Effector memory CD4-positive, alpha-beta T cell (primary cell): ENCODE measurements around the gene C19orf33.

Source experiments
- DNase-seq, 3 donors: peaks; one replicate each; pipeline ENCODE4 v3.0.0-alpha.2; 2020
- H3K27ac ChIP-seq: 2 replicates; pipeline ENCODE4 v1.7.0; 2013; ENCODE audit warnings: mild to moderate bottlenecking, low read length, moderate library complexity; ENCODE audit not compliant: insufficient read depth, poor library complexity, severe bottlenecking
- H3K27me3 ChIP-seq: replicated peaks from 2 replicates; pipeline ENCODE4 v1.7.0; 2013; ENCODE audit warnings: mild to moderate bottlenecking, low read length; ENCODE audit not compliant: insufficient read depth, control insufficient read depth, poor library complexity, severe bottlenecking
- H3K36me3 ChIP-seq: 2 replicates; pipeline ENCODE4 v1.7.0; 2013; ENCODE audit warnings: mild to moderate bottlenecking, low read length, moderate library complexity; ENCODE audit not compliant: control insufficient read depth, insufficient read depth
- H3K4me1 ChIP-seq: 2 replicates; pipeline ENCODE4 v1.7.0; 2013; ENCODE audit warnings: low read length, mild to moderate bottlenecking; ENCODE audit not compliant: control insufficient read depth, insufficient read depth, poor library complexity, severe bottlenecking
- H3K4me3 ChIP-seq: 2 replicates; pipeline ENCODE4 v1.7.0; 2013; ENCODE audit warnings: low read length, low read depth, mild to moderate bottlenecking; ENCODE audit not compliant: insufficient read depth, poor library complexity, severe bottlenecking
- H3K9me3 ChIP-seq: 2 replicates; pipeline ENCODE4 v1.7.0; 2013; ENCODE audit warnings: mild to moderate bottlenecking, low read length, moderate library complexity; ENCODE audit not compliant: control insufficient read depth

The C19orf33 gene

DNA sequence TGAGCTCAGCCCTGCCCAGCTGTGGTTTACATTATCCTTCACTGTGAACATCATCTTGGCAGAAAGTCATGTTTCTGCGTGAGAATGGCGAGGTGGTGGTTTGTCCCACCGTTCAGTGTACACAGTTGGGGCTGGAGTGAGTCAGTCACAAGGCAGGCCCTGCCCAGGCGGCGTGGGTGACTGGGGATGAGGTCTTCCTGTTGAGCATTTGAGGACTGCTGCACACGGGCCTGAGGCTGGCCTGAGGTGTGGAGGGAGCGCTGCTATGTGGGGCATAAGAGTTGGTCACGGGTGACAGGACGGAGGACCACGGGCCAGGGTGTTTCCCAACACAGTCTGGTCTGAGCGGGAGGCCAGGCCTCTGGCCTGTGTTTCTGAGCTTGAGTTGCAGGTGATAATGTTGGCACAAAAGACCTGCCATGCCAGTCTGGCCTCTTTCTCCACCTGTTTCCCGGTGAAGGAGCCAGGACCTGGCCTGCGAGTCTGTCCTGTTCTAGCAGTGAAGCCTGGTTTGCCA, 13.4 kb upstream of the C19orf33 start:
- no peak overlapping the region for H3K4me3 ChIP-seq
- H3K4me1 ChIP-seq, result no peaks in the 10 kb centered on the region
- H3K27ac ChIP-seq, result no peak overlapping the region
- H3K9me3 ChIP-seq, result no peaks in the 10 kb centered on the region
- no peaks in the 10 kb centered on the region for H3K27me3 ChIP-seq
- DNase-seq, result no peak
- peaks cover 26% of the 10 kb centered on the region for H3K36me3 ChIP-seq

DNA sequence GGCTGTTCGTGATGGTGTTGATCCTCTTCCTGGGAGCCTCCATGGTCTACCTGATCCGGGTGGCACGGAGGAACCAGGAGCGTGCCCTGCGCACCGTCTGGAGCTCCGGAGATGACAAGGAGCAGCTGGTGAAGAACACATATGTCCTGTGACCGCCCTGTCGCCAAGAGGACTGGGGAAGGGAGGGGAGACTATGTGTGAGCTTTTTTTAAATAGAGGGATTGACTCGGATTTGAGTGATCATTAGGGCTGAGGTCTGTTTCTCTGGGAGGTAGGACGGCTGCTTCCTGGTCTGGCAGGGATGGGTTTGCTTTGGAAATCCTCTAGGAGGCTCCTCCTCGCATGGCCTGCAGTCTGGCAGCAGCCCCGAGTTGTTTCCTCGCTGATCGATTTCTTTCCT, 12.2 kb upstream of the C19orf33 start:
- H3K27ac ChIP-seq, result no peak overlapping the region
- no peak for DNase-seq
- H3K4me3 ChIP-seq, result no peak overlapping the region
- H3K36me3 ChIP-seq, result peaks cover 26% of the 10 kb centered on the region
- no peaks in the 10 kb centered on the region for H3K4me1 ChIP-seq
- no peaks in the 10 kb centered on the region for H3K27me3 ChIP-seq
- H3K9me3 ChIP-seq, result no peaks in the 10 kb centered on the region

DNA sequence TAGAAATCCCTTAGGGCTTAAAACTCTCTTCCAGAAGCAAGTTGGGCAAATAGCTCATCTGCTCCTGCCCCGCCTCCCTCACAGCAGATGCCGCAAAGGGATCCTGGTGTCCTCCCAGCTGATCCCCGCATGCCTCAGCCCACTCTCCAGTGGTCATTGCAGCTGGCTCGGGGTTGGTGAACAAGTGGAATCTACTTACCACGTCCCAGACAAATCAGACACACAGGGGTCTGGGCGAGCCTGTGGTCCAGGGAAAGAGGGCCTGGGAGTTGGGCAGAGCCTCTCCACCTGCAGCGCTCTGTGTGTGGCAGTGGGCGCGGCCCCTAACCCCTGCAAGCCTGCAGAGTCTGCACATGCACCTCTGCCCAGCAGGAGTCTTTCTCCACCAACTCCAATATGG, 10.8 kb upstream of the C19orf33 start:
- Histone ChIP-seq H3K27ac (no peak overlapping the region), H3K4me3 (no peak overlapping the region), H3K36me3 (peaks cover 23% of the 10 kb centered on the region), H3K9me3 (no peaks in the 10 kb centered on the region), H3K27me3 (no peaks in the 10 kb centered on the region), H3K4me1 (no peaks in the 10 kb centered on the region)
- no peak for DNase-seq

DNA sequence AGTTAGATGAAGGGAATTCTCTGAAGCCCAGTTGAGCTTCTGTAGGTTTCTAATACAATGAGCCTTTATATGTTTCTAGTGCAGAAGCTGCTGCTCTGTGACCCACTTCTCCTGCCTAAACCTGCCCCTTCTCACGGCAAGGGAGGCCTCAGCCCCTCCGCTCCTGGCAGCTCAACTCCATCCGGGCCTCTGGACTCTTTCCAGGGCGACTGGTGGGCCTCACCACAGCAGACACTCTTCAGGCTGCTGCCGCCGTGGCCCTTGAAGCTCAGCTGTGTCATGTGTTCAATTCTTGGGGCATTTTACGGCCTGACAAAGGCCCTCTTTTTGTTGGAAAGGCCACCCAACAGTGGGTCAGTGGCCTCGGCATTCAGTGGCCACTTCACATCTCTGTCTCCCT, 10.0 kb upstream of the C19orf33 start:
- Histone ChIP-seq H3K27me3 (no peaks in the 10 kb centered on the region), H3K9me3 (no peaks in the 10 kb centered on the region), H3K4me3 (no peak overlapping the region), H3K36me3 (peaks cover 23% of the 10 kb centered on the region), H3K4me1 (no peaks in the 10 kb centered on the region), H3K27ac (no peak overlapping the region)
- DNase-seq, result no peak

- Histone ChIP-seq H3K4me1 (no peaks in the 10 kb centered on the region), H3K27me3 (no peaks in the 10 kb centered on the region), H3K27ac (no peak overlapping the region), H3K36me3 (no peaks in the 10 kb centered on the region), H3K4me3 (no peak overlapping the region), H3K9me3 (no peaks in the 10 kb centered on the region)
- DNase-seq, result no peak
These were observed 5.0 kb upstream of the C19orf33 start for GRCh38 chr19:38298821-38299680.

- no peaks in the 10 kb centered on the region for H3K4me1 ChIP-seq
- H3K27ac ChIP-seq, result no peak overlapping the region
- peaks cover 29% of the 10 kb centered on the region for H3K36me3 ChIP-seq
- DNase-seq, result no peak
- H3K27me3 ChIP-seq, result no peaks in the 10 kb centered on the region
- no peak overlapping the region for H3K4me3 ChIP-seq
- H3K9me3 ChIP-seq, result no peaks in the 10 kb centered on the region
These were observed 358 bp downstream of the C19orf33 start for GRCh38 chr19:38304352-38304865.

GRCh38 chr19:38304866-38305429, 897 bp downstream of the C19orf33 start:
- no peak for DNase-seq
- H3K9me3 ChIP-seq, result no peaks in the 10 kb centered on the region
- no peaks in the 10 kb centered on the region for H3K4me1 ChIP-seq
- peaks cover 31% of the 10 kb centered on the region for H3K36me3 ChIP-seq
- no peak overlapping the region for H3K4me3 ChIP-seq
- no peaks in the 10 kb centered on the region for H3K27me3 ChIP-seq
- H3K27ac ChIP-seq, result no peak overlapping the region

- Histone ChIP-seq H3K4me3 (no peak overlapping the region), H3K4me1 (no peaks in the 10 kb centered on the region), H3K27ac (no peak overlapping the region), H3K9me3 (no peaks in the 10 kb centered on the region), H3K36me3 (peaks cover 31% of the 10 kb centered on the region), H3K27me3 (no peaks in the 10 kb centered on the region)
- DNase-seq, result no peak
These were observed 2.2 kb downstream of the C19orf33 start for GRCh38 chr19:38306236-38306635.

DNA sequence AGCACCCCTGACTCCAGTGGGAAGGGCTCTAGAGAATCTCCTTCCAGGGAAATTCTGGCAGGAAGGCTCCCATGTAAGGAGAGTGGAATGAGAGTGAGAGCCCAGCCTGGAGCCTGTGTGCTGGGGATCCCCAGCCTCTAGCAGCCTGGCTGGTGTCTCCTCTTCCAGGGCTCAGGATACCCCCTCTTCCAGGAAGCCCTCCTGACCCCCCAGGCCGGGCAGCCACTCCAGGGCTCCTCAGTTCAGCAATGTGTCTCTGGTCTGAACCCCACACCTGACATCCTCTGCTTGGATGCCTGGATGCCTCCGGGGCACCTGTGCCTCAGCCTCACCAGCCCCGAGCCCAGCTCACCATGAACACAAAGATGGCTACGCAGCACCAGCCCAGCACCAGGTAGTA, 3.0 kb downstream of the C19orf33 start:
- DNase-seq, result no peak
- H3K4me3 ChIP-seq, result no peak overlapping the region
- no peak overlapping the region for H3K27ac ChIP-seq
- H3K4me1 ChIP-seq, result no peaks in the 10 kb centered on the region
- no peaks in the 10 kb centered on the region for H3K9me3 ChIP-seq
- H3K27me3 ChIP-seq, result no peaks in the 10 kb centered on the region
- H3K36me3 ChIP-seq, result peaks cover 31% of the 10 kb centered on the region

- H3K36me3 ChIP-seq, result peaks cover 31% of the 10 kb centered on the region
These were observed 3.5 kb downstream of the C19orf33 start for GRCh38 chr19:38307597-38307996.

More at GRCh38 chr19:38307597-38307996, 3.5 kb downstream of the C19orf33 start:
- H3K27me3 ChIP-seq, result no peaks in the 10 kb centered on the region
- no peak overlapping the region for H3K4me3 ChIP-seq
- DNase-seq, result no peak
- no peaks in the 10 kb centered on the region for H3K9me3 ChIP-seq
- H3K4me1 ChIP-seq, result no peaks in the 10 kb centered on the region
- no peak overlapping the region for H3K27ac ChIP-seq
